Psoas muscle (tissue), 8 donors: ENCODE measurements around the gene OSCP1. TPM values are rescaled to one million over a fixed set of nuclear protein-coding genes. Genes with fewer than 3 reads are reported as not detected.

Experiments used
- ATAC-seq, 4 donors: fragments of 200-7000 bp; cut with Tn5 transposase; one replicate each; pipeline ENCODE4 v1.9.1; 2020; ENCODE audit warnings: moderate library complexity in 3 of 4, mild to moderate bottlenecking in 2 of 4
- DNase-seq, 2 donors: peaks; one replicate each; pipeline ENCODE4 v3.0.0-alpha.2; 2020
- H3K27ac ChIP-seq: fragments of 200-600 bp; one replicate; pipeline ENCODE4 v1.8.0; 2022
- H3K27me3 ChIP-seq, 3 donors: fragments of 200-600 bp in 1 of 3; one replicate each; pipeline versions ENCODE4 v1.6.1 to v1.8.0; 2013 to 2022; ENCODE audit warnings: low read length in 2 of 3, mild to moderate bottlenecking in 2 of 3, moderate library complexity in 1 of 3; ENCODE audit not compliant: insufficient read depth in 3 of 3
- H3K36me3 ChIP-seq, 2 donors: fragments of 200-600 bp in 1 of 2; one replicate each; pipeline versions ENCODE4 v1.6.1 to v1.8.0; 2013 to 2022; ENCODE audit warnings: low read depth in 1 of 2, mild to moderate bottlenecking in 1 of 2, moderate library complexity in 1 of 2; ENCODE audit not compliant: insufficient read depth in 1 of 2
- H3K4me1 ChIP-seq: fragments of 200-600 bp; one replicate; pipeline ENCODE4 v1.8.0; 2022
- H3K4me3 ChIP-seq: fragments of 200-600 bp; one replicate; pipeline ENCODE4 v1.8.0; 2022; ENCODE audit warnings: mild to moderate bottlenecking
- H3K9me3 ChIP-seq: fragments of 200-600 bp; one replicate; pipeline ENCODE4 v1.8.0; 2022
- WGBS, 3 donors: extraction: QIAGEN DNeasy Blood & Tissue Kit; methylation state at CpG; one replicate each; pipeline versions ENCODE4 v1.1.6 to v1.1.7; 2013; 5-methylcytosine and 5-hydroxymethylcytosine counted together
- intact Hi-C, 2 donors: fragments of 100-400 bp; cut with DNase I; formaldehyde crosslinking; loops; one replicate each; pipeline versions ENCODE4 v1.11.0 to v1.14.2; 2022
- polyA plus RNA-seq, 3 donors: library from polyadenylated mRNA; stranded (reverse); fragments of 200-250 nt; gene quantifications; one replicate each; pipeline ENCODE4 v1.2.3, GENCODE V29; 2013
- total RNA-seq, 4 donors: library from RNA; stranded (reverse); fragmentation: NEBNext Ultra II Directional in 2 of 4; extraction: Animal tissue kit (Norgen Biotek cat#: 25700) in 2 of 4; gene quantifications; one replicate each; pipeline versions ENCODE4 v1.2.1 to v1.2.4, GENCODE V29; 2021 to 2023
- TF ChIP-seq, protein P1 (sequence below): fragments of 200-600 bp; IDR thresholded peaks from one replicate; pipeline ENCODE4 v1.8.0; 2022; ENCODE audit warnings: antibody characterized with exemption
- donor health status: healthy with polysubstance abuse.
- donor health status: DM: no; HTN: no; CAD: no; lungs with moderate emphysema.
- donor health status: Bipolar disorder and iron deficiency.
- donor health status: healthy.
- donor health status: DM: yes; HTN: yes; CAD: no.
- donor health status: DM: no; HTN: no; CAD: no.
- donor health status: DM: no; HTN: no; CAD: no.
- donor health status: DM: yes; HTN: yes; CAD: no.

Gene OSCP1
- total and polyA plus RNA-seq, 7 donors, result 2.5 to 5.5 (median 4.2) TPM

DNA sequence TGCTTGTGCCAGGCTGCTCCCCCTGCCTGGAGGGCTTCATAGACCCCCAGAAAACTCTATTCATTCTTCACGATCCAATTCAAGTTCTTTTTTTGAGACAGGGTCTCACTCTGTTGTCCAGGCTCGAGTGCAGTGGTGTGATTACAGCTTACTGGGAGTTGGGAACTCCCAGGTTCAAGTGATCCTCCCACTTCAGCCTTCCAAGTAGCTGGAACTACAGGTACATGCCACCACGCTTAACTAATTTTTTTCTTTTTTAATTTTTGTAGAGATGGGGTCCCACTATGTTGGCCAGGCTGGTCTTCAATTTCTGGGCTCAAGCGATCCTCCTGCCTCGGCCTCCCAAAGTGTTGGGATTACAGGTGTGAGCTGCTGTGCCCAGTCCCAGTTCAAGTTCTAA lies 68.8 kb downstream of the OSCP1 start:
- H3K36me3 ChIP-seq, result peaks cover 0 to 26% of the 10 kb centered on the region in 2 donors
- no peaks in the 10 kb centered on the region for H3K9me3 ChIP-seq
- DNase-seq (no peak), ATAC-seq (no peak)
- no peak overlapping the region for H3K4me3 ChIP-seq
- WGBS, 3 donors, result 94 to 97% (median 94%) methylated on average over 5 of the region's 5 CpGs
- intact Hi-C loops, result loop anchor here in 1 of 2 donors (10.0 kb wide), 1 partner anchor 227 kb away; the partner anchor contains the start of gene MAP7D1
- TF ChIP-seq, protein P1, sequence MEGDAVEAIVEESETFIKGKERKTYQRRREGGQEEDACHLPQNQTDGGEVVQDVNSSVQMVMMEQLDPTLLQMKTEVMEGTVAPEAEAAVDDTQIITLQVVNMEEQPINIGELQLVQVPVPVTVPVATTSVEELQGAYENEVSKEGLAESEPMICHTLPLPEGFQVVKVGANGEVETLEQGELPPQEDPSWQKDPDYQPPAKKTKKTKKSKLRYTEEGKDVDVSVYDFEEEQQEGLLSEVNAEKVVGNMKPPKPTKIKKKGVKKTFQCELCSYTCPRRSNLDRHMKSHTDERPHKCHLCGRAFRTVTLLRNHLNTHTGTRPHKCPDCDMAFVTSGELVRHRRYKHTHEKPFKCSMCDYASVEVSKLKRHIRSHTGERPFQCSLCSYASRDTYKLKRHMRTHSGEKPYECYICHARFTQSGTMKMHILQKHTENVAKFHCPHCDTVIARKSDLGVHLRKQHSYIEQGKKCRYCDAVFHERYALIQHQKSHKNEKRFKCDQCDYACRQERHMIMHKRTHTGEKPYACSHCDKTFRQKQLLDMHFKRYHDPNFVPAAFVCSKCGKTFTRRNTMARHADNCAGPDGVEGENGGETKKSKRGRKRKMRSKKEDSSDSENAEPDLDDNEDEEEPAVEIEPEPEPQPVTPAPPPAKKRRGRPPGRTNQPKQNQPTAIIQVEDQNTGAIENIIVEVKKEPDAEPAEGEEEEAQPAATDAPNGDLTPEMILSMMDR, result no peak
- H3K27me3 ChIP-seq, result no peaks in the 10 kb centered on the region
- peak overlapping the region; percentile 92 for H3K27ac ChIP-seq
- H3K4me1 ChIP-seq, result peaks cover 69% of the 10 kb centered on the region

DNA sequence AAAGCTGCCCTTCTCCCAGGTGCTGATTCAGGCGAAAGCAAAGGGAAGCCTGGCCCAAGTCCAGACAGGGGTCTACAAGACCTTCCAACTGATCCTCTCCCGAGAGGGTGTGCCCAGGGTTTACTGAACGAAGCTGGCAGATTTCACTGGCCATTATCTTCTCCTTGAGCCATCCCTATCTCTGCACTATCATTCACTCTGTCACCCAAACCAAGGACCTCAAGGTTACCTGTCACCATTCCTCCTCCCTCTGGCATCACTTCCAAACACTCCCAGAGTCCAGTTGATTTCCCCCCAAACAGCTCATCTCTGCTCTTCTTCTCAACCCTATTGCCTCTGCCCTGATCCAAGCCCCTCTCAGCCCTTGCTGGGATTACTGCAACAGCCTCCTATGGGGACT lies 69.5 kb downstream of the OSCP1 start:
- TF ChIP-seq, protein P1, result no peak
- ATAC-seq (no peak), DNase-seq (no peak)
- intact Hi-C loops, result loop anchor here in 1 of 2 donors (10.0 kb wide), 1 partner anchor 226 kb away; the partner anchor contains the start of gene MAP7D1
- Histone ChIP-seq H3K4me3 (no peak overlapping the region), H3K27ac (no peak overlapping the region), H3K4me1 (peaks cover 73% of the 10 kb centered on the region), H3K9me3 (no peaks in the 10 kb centered on the region), H3K27me3 (no peaks in the 10 kb centered on the region), H3K36me3 (peaks cover 0 to 26% of the 10 kb centered on the region in 2 donors)
- 72 to 87% (median 83%) methylated on average over 3 of the region's 3 CpGs for WGBS, 3 donors

DNA sequence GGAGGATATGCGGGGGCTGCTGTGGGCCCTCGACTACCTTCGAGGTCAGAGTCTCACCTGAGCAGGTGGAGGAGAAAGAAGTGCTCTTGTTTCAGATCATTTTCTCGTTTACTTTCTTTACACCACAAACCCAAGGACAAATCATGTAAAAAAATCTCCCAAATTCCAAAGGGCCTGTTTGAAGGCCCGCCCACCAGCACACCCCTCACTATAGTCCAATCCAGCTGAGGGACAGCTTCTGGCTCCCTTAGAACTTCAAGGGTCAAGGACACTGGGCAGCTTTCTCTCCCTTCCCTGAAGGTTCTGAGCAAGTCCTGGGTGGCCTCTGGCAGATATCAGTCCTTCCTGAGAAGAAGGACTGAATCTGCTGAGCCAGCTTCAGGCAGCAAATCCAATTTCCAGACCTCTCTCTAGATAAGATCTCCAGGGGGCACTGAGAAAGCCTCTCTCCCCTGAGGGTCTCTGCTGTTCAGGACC lies 70.1 kb downstream of the OSCP1 start:
- Histone ChIP-seq H3K4me1 (peaks cover 79% of the 10 kb centered on the region), H3K4me3 (no peak overlapping the region), H3K27me3 (no peaks in the 10 kb centered on the region), H3K9me3 (no peaks in the 10 kb centered on the region), H3K27ac (peak overlapping the region; percentile 40), H3K36me3 (peaks cover 0 to 26% of the 10 kb centered on the region in 2 donors)
- ATAC-seq (no peak), DNase-seq (no peak)
- WGBS, 3 donors, result 80 to 93% (median 87%) methylated on average over 5 of the region's 5 CpGs
- intact Hi-C loops, result loop anchor here in 1 of 2 donors (10.0 kb wide), 1 partner anchor 225 kb away; the partner anchor contains the start of gene MAP7D1
- TF ChIP-seq, protein P1, result no peak

DNA sequence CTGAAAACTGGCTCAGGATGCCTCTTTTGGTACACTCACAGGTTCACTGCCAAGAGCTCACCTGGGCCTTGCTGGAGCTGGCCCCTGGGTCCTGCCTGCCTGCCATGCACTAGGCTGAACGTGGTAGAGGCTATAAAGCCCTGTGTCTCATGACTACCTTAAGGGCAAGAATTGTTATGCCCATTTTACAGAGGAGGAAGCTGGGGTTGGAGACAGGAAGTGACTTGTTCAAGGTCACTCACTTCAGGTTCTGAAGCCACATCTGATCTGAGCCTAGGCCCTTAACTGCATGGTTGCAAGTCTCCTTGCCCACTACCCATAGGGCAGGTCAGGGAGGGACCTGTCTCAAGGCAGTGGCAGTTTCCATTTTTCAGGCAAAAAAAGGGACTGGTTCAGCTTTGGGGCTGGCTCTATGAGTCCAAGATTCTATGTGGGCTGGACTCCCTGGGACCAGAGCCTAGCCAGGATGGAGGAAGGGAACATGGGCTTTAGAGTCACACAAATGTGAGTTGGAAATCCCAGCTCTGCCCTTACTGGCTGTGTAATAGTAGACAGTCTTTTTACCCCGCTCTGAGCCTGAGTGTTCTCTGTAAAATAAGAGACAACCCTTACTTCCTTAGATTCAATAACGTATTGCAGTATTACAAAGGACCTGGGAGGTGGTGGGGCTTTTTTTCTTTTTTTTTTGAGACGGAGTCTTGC lies 72.3 kb downstream of the OSCP1 start:
- Histone ChIP-seq H3K36me3 (peaks cover 0 to 28% of the 10 kb centered on the region in 2 donors), H3K4me1 (peaks cover 86% of the 10 kb centered on the region), H3K27me3 (no peaks in the 10 kb centered on the region), H3K27ac (peak overlapping the region; percentile 65), H3K4me3 (no peak overlapping the region), H3K9me3 (no peaks in the 10 kb centered on the region)
- TF ChIP-seq, protein P1, result no peak
- intact Hi-C loops, result no loop called here
- 68 to 82% (median 75%) methylated on average over 4 of the region's 4 CpGs for WGBS, 3 donors
- DNase-seq (no peak), ATAC-seq (no peak)
